Left lung (tissue), 10 donors: Measurements from ENCODE around the gene ADA. TPM values are rescaled to one million over a fixed set of nuclear protein-coding genes. Genes with fewer than 3 reads are reported as not detected.

Experiments used
- ATAC-seq: fragments of 200-7000 bp; cut with Tn5 transposase; one replicate; pipeline ENCODE4 v1.9.1; 2020; ENCODE audit warnings: moderate library complexity
- DNase-seq, 4 donors: peaks; one replicate each; pipeline ENCODE4 v3.0.0-alpha.2; 2013 to 2020
- H3K27ac ChIP-seq, 2 donors: fragments of 200-600 bp; sonication (generic) in 1 of 2; one replicate each; pipeline versions ENCODE4 v1.5.0 to v1.8.0; 2020 to 2021
- H3K27me3 ChIP-seq, 2 donors: fragments of 200-600 bp; sonication (generic) in 1 of 2; one replicate each; pipeline versions ENCODE4 v1.5.0 to v1.8.0; 2020 to 2021
- H3K36me3 ChIP-seq, 2 donors: fragments of 200-600 bp; sonication (generic) in 1 of 2; one replicate each; pipeline versions ENCODE4 v1.5.0 to v1.8.0; 2020 to 2021
- H3K4me1 ChIP-seq, 2 donors: fragments of 200-600 bp; one replicate each; pipeline ENCODE4 v1.8.0; 2021
- H3K4me3 ChIP-seq, 2 donors: fragments of 200-600 bp; sonication (generic) in 1 of 2; one replicate each; pipeline versions ENCODE4 v1.5.0 to v1.8.0; 2020 to 2021; ENCODE audit warnings: mild to moderate bottlenecking in 1 of 2
- H3K9me3 ChIP-seq, 2 donors: fragments of 200-600 bp; sonication (generic) in 1 of 2; one replicate each; pipeline versions ENCODE4 v1.5.0 to v1.8.0; 2020 to 2021
- intact Hi-C, 2 donors: fragments of 100-400 bp; cut with DNase I; formaldehyde crosslinking; loops; one replicate each; pipeline versions ENCODE4 v1.11.2 to v1.14.2; 2022
- polyA plus RNA-seq, 6 donors: library from polyadenylated mRNA; unstranded; fragments of 120-200 nt; gene quantifications; one replicate each; pipeline ENCODE4 v1.2.1, GENCODE V29; 2013; ENCODE audit not compliant: insufficient read length in 6 of 6
- total RNA-seq, 2 donors: library from RNA; stranded (reverse); fragmentation: NEBNext Ultra II Directional; extraction: Animal tissue kit (Norgen Biotek cat#: 25700); gene quantifications; one replicate each; pipeline ENCODE4 v1.2.1, GENCODE V29; 2021
- TF ChIP-seq, protein P1 (sequence below), 2 donors: fragments of 200-600 bp; sonication (generic) in 1 of 2; IDR thresholded peaks; one replicate each; pipeline versions ENCODE4 v1.5.0 to v1.8.0; 2021; ENCODE audit warnings: antibody characterized with exemption in 2 of 2
- donor health status: DM: no; HTN: yes; CAD: no.
- donor health status: DM: no; HTN: no; CAD: no.

Gene ADA
- total and polyA plus RNA-seq, 8 donors, result 5.4 to 15.5 (median 6.9) TPM

DNA sequence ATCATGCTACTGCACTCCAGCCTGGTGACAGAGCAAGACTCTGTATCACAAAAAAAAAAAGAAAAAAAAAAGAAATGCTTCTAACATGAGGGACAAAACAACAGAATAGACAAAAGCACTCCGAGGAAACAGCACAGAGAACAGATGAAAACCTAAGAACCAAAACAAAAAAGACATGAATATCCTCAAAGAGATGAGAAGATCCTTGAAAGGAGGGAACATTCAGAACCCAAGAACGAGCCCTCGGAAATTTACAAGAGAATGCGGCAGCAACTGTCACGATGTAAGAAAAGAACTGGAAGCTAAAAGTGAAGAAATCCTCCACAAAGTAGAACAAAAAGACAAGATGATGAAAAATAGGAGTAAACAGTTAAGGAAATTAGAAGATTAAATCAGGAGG lies 21.2 kb downstream of the ADA start:
- no peaks in the 10 kb centered on the region for H3K27me3 ChIP-seq
- H3K9me3 ChIP-seq, result no peaks in the 10 kb centered on the region
- ATAC-seq, result no peak
- H3K4me3 ChIP-seq, result no peak overlapping the region
- intact Hi-C loops, result no loop called here
- TF ChIP-seq, protein P1, sequence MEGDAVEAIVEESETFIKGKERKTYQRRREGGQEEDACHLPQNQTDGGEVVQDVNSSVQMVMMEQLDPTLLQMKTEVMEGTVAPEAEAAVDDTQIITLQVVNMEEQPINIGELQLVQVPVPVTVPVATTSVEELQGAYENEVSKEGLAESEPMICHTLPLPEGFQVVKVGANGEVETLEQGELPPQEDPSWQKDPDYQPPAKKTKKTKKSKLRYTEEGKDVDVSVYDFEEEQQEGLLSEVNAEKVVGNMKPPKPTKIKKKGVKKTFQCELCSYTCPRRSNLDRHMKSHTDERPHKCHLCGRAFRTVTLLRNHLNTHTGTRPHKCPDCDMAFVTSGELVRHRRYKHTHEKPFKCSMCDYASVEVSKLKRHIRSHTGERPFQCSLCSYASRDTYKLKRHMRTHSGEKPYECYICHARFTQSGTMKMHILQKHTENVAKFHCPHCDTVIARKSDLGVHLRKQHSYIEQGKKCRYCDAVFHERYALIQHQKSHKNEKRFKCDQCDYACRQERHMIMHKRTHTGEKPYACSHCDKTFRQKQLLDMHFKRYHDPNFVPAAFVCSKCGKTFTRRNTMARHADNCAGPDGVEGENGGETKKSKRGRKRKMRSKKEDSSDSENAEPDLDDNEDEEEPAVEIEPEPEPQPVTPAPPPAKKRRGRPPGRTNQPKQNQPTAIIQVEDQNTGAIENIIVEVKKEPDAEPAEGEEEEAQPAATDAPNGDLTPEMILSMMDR (IDR thresholded peaks at IDR 0.05), result no peak
- H3K4me1 ChIP-seq, result no peaks in the 10 kb centered on the region
- H3K27ac ChIP-seq, result no peak overlapping the region
- no peak for DNase-seq
- peaks cover 0 to 26% of the 10 kb centered on the region in 2 donors for H3K36me3 ChIP-seq

DNA sequence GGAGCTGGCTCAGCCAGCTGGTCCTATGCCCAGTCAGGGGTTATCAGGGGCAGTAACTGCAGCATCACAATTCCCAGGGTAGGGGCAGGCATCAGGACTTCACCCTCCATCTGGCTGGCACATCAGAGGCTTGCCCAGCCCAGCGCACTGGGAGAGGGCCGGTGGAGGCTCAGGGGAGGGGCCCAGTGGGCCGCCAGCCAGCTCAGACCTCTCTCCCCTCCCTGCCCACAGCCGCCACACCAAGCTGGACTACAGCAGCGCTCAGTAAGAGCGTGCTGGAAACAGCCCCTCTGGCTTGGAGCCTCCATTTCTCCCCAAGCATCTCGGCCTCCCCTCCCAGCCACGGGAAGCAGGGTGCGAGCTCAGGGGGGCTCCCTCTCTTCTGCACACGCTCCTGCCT lies 22.0 kb downstream of the ADA start:
- Histone ChIP-seq H3K27me3 (no peaks in the 10 kb centered on the region), H3K4me3 (no peak overlapping the region), H3K27ac (no peak overlapping the region), H3K4me1 (no peaks in the 10 kb centered on the region), H3K9me3 (no peaks in the 10 kb centered on the region), H3K36me3 (peaks cover 0 to 18% of the 10 kb centered on the region in 2 donors)
- DNase-seq, result no peak
- ATAC-seq, result no peak
- intact Hi-C loops, result no loop called here
- TF ChIP-seq, protein P1 (IDR thresholded peaks at IDR 0.05), result no peak

DNA sequence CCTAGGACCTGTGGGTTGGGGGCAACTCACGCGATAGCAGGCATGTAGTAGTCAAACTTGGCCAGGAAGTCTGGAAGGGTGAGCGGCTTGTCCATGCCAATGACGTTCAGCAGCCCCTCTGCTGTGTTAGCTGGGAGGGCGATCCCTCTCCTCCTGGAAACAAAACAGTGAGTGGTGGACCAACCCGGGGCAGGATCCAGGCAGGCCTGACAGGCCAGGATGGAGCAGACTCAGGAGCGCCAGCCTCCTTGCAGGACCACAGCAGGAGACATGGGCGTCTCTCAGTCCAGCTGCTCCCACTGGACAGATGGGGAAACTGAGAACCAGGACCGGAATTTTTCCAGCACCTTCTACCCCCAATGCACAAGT lies 22.5 kb downstream of the ADA start:
- no peak for ATAC-seq
- intact Hi-C loops, result no loop called here
- Histone ChIP-seq H3K36me3 (peaks cover 0 to 18% of the 10 kb centered on the region in 2 donors), H3K4me1 (no peaks in the 10 kb centered on the region), H3K4me3 (no peak overlapping the region), H3K27me3 (no peaks in the 10 kb centered on the region), H3K27ac (no peak overlapping the region), H3K9me3 (no peaks in the 10 kb centered on the region)
- no peak for DNase-seq
- TF ChIP-seq, protein P1 (IDR thresholded peaks at IDR 0.05), result no peak

DNA sequence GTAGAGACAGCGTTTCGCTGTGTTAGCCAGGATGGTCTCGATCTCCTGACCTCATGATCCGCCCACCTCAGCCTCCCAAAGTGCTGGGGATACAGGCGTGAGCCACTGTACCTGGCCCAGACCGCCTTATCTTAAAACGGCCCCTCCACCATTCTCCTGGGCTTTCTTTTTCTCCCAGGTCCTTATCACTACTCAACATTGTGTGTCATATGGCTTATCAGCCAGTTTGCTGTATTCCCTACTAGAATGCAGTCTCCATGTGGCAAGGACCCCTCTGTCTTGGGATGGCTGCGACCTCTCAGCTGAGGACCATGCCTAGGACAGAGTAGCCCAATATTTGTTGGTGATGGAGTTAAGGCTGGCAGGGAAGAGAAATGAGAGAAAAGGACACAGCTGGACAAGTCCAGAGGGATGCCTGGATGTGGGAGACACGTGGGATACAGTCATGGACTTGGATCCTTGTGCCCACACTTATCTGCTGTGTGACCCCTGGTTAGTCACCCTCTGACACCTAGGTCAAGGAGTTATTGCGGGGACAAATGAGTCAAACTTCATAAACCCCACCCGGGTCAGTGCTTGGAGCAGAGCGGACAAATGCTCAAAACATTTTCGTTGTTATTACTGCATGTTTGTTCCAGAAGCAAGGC lies 24.0 kb downstream of the ADA start:
- intact Hi-C loops, result no loop called here
- ATAC-seq (no peak), DNase-seq (no peak)
- H3K9me3 ChIP-seq, result peaks cover 0 to 6% of the 10 kb centered on the region in 2 donors
- H3K4me3 ChIP-seq, result no peak overlapping the region
- TF ChIP-seq, protein P1 (IDR thresholded peaks at IDR 0.05), result no peak
- H3K4me1 ChIP-seq, result no peaks in the 10 kb centered on the region
- H3K27me3 ChIP-seq, result no peaks in the 10 kb centered on the region
- H3K36me3 ChIP-seq, result peaks cover 0 to 21% of the 10 kb centered on the region in 2 donors
- no peak overlapping the region for H3K27ac ChIP-seq

DNA sequence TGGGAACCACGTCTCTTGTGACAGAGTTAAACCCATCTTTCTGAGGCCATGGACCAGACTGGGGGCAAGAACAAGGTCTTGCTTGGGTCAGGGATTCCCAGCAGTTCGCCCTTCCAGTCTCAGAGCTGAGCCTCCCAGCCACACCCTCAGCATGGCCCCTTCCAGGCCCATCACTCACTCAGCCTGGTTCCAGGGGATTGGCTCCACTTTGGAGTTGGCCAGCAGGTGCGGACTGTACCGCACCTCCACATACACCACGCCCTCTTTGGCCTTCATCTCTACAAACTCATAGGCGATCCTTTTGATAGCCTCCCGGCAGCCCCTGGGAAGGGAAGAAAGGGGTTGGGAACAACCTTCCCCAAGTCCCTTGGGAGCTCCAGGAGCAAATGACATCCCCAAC lies 25.2 kb downstream of the ADA start:
- Histone ChIP-seq H3K4me1 (no peaks in the 10 kb centered on the region), H3K27me3 (no peaks in the 10 kb centered on the region), H3K9me3 (peaks cover 0 to 6% of the 10 kb centered on the region in 2 donors), H3K27ac (no peak overlapping the region), H3K36me3 (peaks cover 0 to 33% of the 10 kb centered on the region in 2 donors), H3K4me3 (no peak overlapping the region)
- TF ChIP-seq, protein P1 (IDR thresholded peaks at IDR 0.05), result no peak
- no peak for ATAC-seq
- intact Hi-C loops, result no loop called here
- no peak for DNase-seq
